ENCODE results near the gene GH1.

- TF ChIP-seq EZH2phosphoT487 (IDR thresholded peaks at IDR 0.05; ENCODE audit: insufficient read depth, low read depth) (no peak), EZH2 (IDR thresholded peaks at IDR 0.05; ENCODE audit: insufficient read depth, poor library complexity, severe bottlenecking) (no peak)
Observed at GRCh38 chr17:63949576-63950250, 31.1 kb upstream of the GH1 start.

Measured in GM23248 (cell line).